HFFc6 (cell line): ENCODE measurements around the gene TNFRSF1A. TPM values are rescaled to one million over a fixed set of nuclear protein-coding genes. Genes with fewer than 3 reads are reported as not detected.
"Not testable (repeated sequence)": the region's sequence is repeated elsewhere in the genome, so short reads cannot be mapped to it uniquely, and the experiment has no call there.

Experiments
- DNase-seq: peaks from one replicate; pipeline ENCODE4 v3.0.0-alpha.2; 2018
- H3K27ac Mint-ChIP-seq: 2 replicates; pipeline ENCODE4 v1.8.0; 2020; ENCODE audit warnings: mild to moderate bottlenecking, mixed read lengths
- H3K27me3 Mint-ChIP-seq: 2 replicates; pipeline ENCODE4 v1.8.0; 2021; ENCODE audit warnings: mild to moderate bottlenecking, moderate library complexity, mixed read lengths; ENCODE audit not compliant: insufficient read depth
- H3K36me3 Mint-ChIP-seq: 2 replicates; pipeline ENCODE4 v1.8.0; 2021; ENCODE audit warnings: low read depth, mixed read lengths
- H3K4me1 Mint-ChIP-seq: 2 replicates; pipeline ENCODE4 v1.8.0; 2020; ENCODE audit warnings: low read depth, mixed read lengths
- H3K4me3 Mint-ChIP-seq: 2 replicates; pipeline ENCODE4 v1.8.0; 2020; ENCODE audit warnings: mild to moderate bottlenecking, moderate library complexity, mixed read lengths
- H3K9me3 Mint-ChIP-seq: 2 replicates; pipeline ENCODE4 v1.8.0; 2020; ENCODE audit warnings: mild to moderate bottlenecking, mixed read lengths
- total RNA-seq, 6 experiments: library from RNA; stranded (reverse); fragmentation: NEBNext Ultra II Directional; extraction: Animal tissue kit (Norgen Biotek cat#: 25700); gene quantifications; 2 replicates in 1 of 6; 3 replicates in 5 of 6; pipeline ENCODE4 v1.2.3, GENCODE V29; 2021
- TF ChIP-seq, protein P1 (sequence below): fragments of 200-600 bp; sonication (generic); IDR thresholded peaks from 2 replicates; pipeline ENCODE4 v1.5.0; 2021; ENCODE audit warnings: antibody characterized with exemption, mild to moderate bottlenecking

The TNFRSF1A gene
- total RNA-seq, 6 experiments from 2014 or later = 105 to 122 (median 112) TPM

DNA sequence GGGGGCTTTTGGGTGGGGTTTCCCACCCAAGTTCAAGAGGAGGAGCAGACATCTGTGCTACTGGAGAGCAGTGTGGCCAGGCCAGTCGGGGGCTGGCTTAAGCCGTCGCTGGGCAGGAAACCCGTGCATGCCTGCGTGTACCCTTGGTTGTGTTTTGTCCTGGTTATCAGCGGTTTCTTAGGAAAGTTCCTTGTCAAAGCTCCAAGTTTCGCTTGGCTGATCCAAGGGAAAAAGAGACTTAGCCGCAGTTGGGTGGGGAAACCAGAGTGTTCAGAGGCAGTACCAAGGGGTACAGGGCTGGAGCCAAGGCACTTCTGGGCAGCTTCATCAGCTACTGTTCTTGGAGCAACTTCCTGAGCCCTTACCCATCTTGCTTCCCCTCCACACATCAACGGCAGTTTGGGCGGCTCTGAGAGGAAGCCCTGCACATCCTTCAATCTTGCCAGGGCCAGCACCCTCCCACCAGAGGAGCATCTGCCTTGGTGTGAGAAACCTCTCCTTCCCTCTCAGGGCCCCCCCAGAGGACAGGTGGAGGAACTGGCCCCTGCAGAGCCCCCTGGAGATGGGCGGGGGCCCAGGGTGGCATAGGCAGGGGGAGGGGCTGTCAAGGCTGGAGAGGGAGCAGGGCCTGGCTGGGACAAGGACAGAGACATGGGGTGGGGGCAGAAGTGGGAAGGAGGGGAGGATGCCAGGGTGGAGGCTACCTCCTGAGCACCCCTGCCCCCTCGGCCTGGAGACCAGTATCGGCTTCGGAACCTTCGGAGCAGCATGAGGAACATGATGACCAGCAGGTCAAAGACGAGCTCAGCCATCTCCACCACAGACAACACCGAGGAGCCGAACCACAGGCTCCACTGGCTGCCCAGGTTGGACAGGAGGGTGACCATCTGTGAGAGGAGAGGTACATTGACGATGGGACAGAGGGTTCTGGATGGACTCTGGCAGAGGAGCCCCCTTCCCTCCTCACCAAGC, 5.8 kb upstream of the TNFRSF1A start:
- H3K27ac Mint-ChIP-seq = no peak overlapping the region
- DNase-seq = no peak
- H3K36me3 Mint-ChIP-seq = no peaks in the 10 kb centered on the region
- peaks cover 3% of the 10 kb centered on the region for H3K27me3 Mint-ChIP-seq
- peaks cover 32% of the 10 kb centered on the region for H3K4me1 Mint-ChIP-seq
- H3K9me3 Mint-ChIP-seq = no peaks in the 10 kb centered on the region
- no peak overlapping the region for H3K4me3 Mint-ChIP-seq
- TF ChIP-seq, protein P1, sequence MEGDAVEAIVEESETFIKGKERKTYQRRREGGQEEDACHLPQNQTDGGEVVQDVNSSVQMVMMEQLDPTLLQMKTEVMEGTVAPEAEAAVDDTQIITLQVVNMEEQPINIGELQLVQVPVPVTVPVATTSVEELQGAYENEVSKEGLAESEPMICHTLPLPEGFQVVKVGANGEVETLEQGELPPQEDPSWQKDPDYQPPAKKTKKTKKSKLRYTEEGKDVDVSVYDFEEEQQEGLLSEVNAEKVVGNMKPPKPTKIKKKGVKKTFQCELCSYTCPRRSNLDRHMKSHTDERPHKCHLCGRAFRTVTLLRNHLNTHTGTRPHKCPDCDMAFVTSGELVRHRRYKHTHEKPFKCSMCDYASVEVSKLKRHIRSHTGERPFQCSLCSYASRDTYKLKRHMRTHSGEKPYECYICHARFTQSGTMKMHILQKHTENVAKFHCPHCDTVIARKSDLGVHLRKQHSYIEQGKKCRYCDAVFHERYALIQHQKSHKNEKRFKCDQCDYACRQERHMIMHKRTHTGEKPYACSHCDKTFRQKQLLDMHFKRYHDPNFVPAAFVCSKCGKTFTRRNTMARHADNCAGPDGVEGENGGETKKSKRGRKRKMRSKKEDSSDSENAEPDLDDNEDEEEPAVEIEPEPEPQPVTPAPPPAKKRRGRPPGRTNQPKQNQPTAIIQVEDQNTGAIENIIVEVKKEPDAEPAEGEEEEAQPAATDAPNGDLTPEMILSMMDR = no peak

GRCh38 chr12:6346942-6347341, 5.1 kb upstream of the TNFRSF1A start:
- H3K9me3 Mint-ChIP-seq = no peaks in the 10 kb centered on the region
- peaks cover 39% of the 10 kb centered on the region for H3K4me1 Mint-ChIP-seq
- no peak overlapping the region for H3K27ac Mint-ChIP-seq
- DNase-seq = no peak
- no peak overlapping the region for H3K4me3 Mint-ChIP-seq
- H3K36me3 Mint-ChIP-seq = no peaks in the 10 kb centered on the region
- TF ChIP-seq, protein P1 = no peak
- H3K27me3 Mint-ChIP-seq = peaks cover 3% of the 10 kb centered on the region

GRCh38 chr12:6346235-6346832, 4.5 kb upstream of the TNFRSF1A start:
- Mint-ChIP-seq H3K4me3 (no peak overlapping the region), H3K9me3 (no peaks in the 10 kb centered on the region), H3K36me3 (no peaks in the 10 kb centered on the region; the same call in 1 of the 2 replicates), H3K27me3 (peaks cover 3% of the 10 kb centered on the region), H3K27ac (no peak overlapping the region), H3K4me1 (peaks cover 41% of the 10 kb centered on the region)
- DNase-seq = no peak
- TF ChIP-seq, protein P1 = no peak

DNA sequence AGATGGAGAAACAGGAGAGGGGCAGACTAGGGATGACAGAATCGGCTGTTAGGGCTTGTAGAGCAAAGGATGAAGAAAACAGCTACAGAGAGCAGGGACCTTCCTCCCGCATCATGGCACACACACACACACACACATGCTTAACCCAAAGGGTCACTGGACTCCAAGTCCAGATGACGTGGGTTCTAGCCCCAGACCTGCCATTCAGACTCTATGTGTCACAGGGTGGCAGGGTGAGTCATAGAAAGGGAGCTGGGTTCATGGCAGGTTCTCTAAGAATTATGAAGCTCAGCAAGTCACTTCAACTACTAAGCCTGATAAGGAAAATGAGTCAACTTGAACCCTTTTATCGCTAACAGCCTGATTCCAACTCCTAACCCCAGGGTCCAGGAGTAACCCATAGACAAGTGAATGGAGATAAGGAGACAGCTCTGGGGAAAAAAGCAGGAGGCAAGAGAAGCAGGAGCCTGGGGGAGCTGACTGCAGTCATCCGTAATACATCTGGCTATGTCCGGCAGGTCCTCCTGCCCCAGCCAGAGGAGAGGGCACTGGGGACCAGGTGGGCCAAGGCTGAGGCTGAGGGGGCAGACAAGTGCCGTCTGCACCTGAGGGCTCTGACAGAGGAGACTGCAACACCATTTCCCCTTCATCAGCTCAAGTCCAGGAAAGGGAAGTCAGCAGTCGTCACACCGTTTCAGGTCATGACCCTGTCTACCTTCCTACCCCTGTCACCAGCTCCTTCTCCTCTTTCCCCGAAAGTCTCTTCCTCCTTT, 3.6 kb upstream of the TNFRSF1A start:
- H3K27me3 Mint-ChIP-seq = peaks cover 3% of the 10 kb centered on the region
- no peaks in the 10 kb centered on the region for H3K9me3 Mint-ChIP-seq
- H3K4me3 Mint-ChIP-seq = peak overlapping the region; percentile 26
- TF ChIP-seq, protein P1 = no peak
- DNase-seq = peak; percentile 97
- peaks cover 41% of the 10 kb centered on the region for H3K4me1 Mint-ChIP-seq
- H3K27ac Mint-ChIP-seq = peak overlapping the region; percentile 80
- no peaks in the 10 kb centered on the region; the same call in 1 of the 2 replicates for H3K36me3 Mint-ChIP-seq

- H3K36me3 Mint-ChIP-seq, DNase-seq, H3K27me3 Mint-ChIP-seq, H3K27ac Mint-ChIP-seq, H3K4me3 Mint-ChIP-seq, H3K9me3 Mint-ChIP-seq: not testable (repeated sequence)
- H3K4me1 Mint-ChIP-seq = peaks cover 41% of the 10 kb centered on the region
Observed at GRCh38 chr12:6344101-6344660, 2.3 kb upstream of the TNFRSF1A start.
